ENCODE results near the gene USH1G. TPM values are rescaled to one million over a fixed set of nuclear protein-coding genes. Genes with fewer than 3 reads are reported as not detected.

The USH1G gene
- total RNA-seq, 2 experiments from 2014 or later: not detected

DNA sequence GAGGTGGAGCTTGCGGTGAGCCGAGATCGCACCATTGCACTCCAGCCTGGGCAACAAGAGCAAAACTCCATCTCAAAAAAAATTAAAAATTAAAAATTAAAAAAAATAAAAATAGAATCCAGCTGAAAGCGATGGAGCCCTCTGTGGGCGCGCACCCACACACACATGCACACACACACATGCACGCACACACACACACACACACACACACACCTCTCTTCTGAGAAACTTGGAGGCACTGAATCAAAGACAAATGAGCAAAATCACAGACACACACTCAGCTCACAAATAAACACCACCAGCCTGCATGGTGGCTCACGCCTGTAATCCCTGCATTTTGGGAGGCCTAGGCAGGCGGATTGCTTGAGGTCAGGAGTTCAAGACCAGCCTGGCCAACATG lies 20.0 kb downstream of the USH1G start:
- Mint-ChIP-seq H3K4me3 (no peak overlapping the region), H3K27me3 (peaks cover 12% of the 10 kb centered on the region), H3K9me3 (no peaks in the 10 kb centered on the region), H3K27ac (no peak overlapping the region), H3K36me3 (ENCODE audit: low read depth) (no peaks in the 10 kb centered on the region), H3K4me1 (peaks cover 2% of the 10 kb centered on the region)
- POLR2A ChIA-PET: no interaction called here
- DNase-seq: no peak
- CTCF ChIA-PET: interaction anchor here (1.5 kb wide), 1 partner anchor 59 kb away, joined by 5 read pairs; no protein-coding TSS in a partner anchor

DNA sequence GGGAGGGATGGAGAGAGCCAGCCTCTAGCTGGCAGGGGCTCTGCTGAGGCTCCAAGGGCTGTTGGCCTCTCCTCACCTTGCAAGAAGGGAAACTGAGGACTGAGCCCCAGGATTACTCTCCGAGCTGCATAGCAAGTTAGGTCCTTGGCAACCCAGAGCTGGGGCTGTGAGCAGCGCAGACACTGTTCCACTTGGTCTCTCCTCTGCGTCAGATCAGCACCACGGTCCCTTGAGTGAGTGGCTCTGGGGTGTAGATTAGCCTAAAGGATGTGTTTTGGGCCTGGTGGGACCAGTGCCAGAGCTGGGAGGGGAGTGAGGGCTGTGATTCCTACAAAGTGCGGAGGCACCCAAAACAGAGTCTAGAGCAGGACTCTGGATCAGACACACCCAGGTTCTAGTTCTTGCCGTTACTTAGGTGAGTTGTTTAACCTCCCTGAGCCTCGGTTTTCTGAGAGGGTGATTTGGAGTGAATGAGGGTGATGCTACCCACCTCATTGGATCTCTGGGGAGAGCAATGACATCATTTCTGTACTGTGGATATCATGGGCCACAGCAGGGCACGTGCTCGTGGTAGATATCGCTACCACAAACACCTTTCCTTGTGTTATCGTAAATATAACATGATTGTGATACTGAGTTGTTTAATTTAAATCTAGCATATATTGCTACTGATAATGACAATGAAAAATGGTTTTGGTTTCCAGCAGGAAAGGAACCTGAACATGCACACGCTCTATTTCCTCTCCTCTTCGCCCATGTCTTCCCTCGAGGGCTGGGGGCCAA lies 21.5 kb downstream of the USH1G start:
- Mint-ChIP-seq H3K9me3 (no peaks in the 10 kb centered on the region), H3K4me1 (peaks cover 2% of the 10 kb centered on the region), H3K27ac (no peak overlapping the region), H3K27me3 (peaks cover 19% of the 10 kb centered on the region), H3K4me3 (no peak overlapping the region), H3K36me3 (ENCODE audit: low read depth) (no peaks in the 10 kb centered on the region)
- no peak for DNase-seq
- POLR2A ChIA-PET: no interaction called here
- CTCF ChIA-PET: interaction anchor here (0.7 to 1.5 kb wide), 2 partner anchors 57 to 60 kb away, joined by 3 to 5 read pairs; no protein-coding TSS in a partner anchor

DNA sequence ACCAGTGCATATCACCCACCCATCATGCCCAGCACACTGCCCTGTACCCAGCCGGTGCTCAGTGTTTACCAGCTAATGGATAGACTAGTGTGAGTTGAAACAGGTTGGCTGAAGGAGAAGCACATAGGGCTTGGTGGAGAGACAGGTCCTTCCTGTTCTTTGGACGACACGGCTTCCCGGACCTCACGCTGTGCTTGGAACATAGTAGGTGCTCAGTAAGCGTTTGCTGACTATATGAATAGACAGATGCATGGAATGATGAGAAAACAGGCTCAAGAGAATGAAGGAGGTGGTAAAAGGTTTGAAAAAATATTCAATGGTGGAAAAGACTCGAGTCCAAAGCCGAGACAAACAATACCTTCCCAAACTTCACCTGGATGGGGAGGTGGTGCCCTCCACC lies 22.8 kb downstream of the USH1G start:
- Mint-ChIP-seq H3K4me3 (no peak overlapping the region), H3K27me3 (peaks cover 30% of the 10 kb centered on the region), H3K9me3 (no peaks in the 10 kb centered on the region), H3K4me1 (no peaks in the 10 kb centered on the region), H3K36me3 (ENCODE audit: low read depth) (no peaks in the 10 kb centered on the region), H3K27ac (no peak overlapping the region)
- POLR2A ChIA-PET: no interaction called here
- CTCF ChIA-PET: no interaction called here
- no peak for DNase-seq

DNA sequence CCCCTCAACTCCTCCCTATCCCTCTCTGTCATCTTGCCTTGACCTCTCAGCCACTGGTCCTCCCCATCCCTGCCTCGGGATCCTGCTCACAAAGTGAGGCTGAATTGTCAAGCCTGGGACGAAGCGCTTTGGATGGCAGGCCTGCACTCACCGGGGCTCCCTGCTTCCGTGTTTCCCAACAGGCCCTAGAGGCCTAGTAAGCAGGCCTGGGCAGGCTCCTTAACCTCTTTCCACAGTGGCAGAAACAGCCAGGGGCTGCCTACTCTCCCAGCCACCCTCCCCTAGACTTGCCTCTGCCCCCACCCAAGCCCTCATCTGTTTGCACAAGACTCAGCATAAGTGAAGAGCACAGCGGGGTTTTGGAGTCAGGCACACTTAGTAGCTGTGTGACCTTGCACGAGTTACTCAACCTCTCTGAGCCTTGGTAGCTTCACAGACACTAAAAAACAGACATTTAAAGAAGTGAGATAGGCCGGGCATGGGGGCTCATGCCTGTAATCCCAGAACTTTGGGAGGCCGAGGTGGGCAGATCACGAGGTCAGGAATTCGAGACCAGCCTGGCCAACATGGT lies 24.6 kb downstream of the USH1G start:
- DNase-seq: no peak
- ChIA-PET CTCF (no interaction called here), POLR2A (no interaction called here)
- no peaks in the 10 kb centered on the region for H3K36me3 Mint-ChIP-seq (ENCODE audit: low read depth)
- no peak overlapping the region for H3K27ac Mint-ChIP-seq
- no peaks in the 10 kb centered on the region for H3K9me3 Mint-ChIP-seq
- no peak overlapping the region for H3K4me3 Mint-ChIP-seq
- peaks cover 3% of the 10 kb centered on the region for H3K4me1 Mint-ChIP-seq
- H3K27me3 Mint-ChIP-seq: peaks cover 36% of the 10 kb centered on the region

DNA sequence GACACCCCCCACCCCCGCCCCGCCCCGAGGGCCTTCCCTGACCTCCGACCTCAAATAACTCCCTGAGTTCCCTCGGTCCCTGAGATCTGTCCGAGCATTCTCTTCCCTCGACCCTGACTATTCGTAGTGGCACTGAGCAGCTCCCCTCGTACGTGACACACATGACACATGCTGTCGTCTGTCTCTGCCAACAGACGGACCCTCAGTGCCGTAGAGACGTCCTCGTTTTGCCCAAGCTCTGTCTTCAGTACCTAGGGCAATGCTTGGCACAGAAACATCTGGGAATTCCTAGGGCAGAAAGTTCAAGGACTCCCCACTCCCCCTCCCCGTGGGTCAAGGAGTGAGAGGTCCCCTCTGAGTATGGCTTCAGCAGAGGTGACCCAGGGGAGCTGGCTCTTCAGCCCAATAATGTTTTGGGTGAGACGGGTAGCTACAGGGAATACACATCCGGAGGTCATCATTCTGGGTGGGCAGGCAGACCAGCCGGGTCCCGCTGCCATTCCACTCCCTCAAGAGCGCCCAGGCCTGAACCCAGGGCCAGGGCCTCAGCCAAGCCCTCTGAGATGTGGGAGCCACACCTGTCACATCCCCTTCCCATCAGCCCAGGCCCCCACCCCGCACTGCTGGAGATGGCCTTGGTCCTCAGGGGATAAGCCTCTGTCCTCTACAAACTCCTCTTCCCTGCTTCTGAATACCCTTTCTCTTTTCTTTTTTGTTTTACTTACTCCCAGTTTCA lies 29.0 kb downstream of the USH1G start:
- H3K27ac Mint-ChIP-seq: no peak overlapping the region
- peaks cover 5% of the 10 kb centered on the region for H3K4me1 Mint-ChIP-seq
- H3K9me3 Mint-ChIP-seq: no peaks in the 10 kb centered on the region
- POLR2A ChIA-PET: no interaction called here
- DNase-seq: no peak
- H3K36me3 Mint-ChIP-seq (ENCODE audit: low read depth): no peaks in the 10 kb centered on the region
- CTCF ChIA-PET: interaction anchor here (1.2 to 1.6 kb wide), 3 partner anchors 19 to 65 kb away, joined by 3 to 4 read pairs (median 3); partner anchors contain the start of gene OTOP2
- H3K27me3 Mint-ChIP-seq: peaks cover 50% of the 10 kb centered on the region
- H3K4me3 Mint-ChIP-seq: peak overlapping the region; percentile 40

DNA sequence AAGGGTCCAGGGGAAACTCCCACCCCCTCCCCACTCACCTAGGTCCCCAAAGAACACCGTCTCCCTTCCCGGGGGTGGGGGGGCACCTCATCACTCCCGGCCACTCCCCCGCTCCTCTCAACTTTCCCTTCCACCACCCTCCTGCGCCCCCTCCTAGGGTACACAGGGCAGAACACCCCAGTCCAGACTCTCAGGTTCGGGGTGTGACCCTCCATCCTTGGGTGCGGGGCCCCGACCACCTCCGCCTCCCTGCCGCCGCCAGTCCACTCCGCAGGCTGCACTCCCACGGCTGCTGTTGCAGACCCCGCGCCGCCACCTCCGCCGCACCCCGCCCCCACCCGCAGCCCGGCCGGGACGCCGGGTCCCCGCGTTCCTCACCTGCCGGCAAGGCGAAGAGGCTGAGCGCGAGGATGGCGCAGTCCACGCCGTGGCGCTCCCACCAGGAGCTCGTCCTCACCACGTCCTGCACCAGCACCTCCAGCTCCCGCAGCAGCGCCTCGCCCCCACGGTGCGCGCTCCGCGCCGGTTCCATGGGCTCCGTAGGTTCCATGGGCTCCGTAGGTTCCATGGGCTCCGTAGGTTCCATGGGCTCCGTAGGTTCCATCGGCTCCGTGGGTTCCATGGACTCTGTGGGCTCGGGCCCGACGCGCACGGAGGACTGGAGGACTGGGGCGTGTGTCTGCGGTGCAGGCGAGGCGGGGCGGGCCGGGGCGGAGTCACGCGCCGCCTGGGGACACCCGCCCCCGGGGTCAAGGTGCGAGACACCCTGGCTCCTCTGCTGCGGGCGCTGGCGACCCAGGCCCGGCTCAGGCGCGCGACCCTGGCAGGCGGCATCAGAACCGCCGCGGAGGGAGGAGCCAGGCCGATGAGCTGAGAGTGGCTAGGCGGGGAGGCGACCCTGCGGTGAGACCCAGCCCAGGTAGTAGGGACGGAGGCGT lies 29.8 kb downstream of the USH1G start, which contains the start of gene FADS6:
Gene FADS6 (minus strand): TSS at position 660 of the 938 bp plus-strand sequence. CDS start 38 bp downstream, at position 622.
- Mint-ChIP-seq H3K4me3 (peak within 1 kb of the TSS; percentile 40), H3K27me3 (peaks cover 50% of the 10 kb centered on the region), H3K9me3 (no peaks in the 10 kb centered on the region), H3K36me3 (ENCODE audit: low read depth) (no peaks in the 10 kb centered on the region), H3K27ac (no peak within 1 kb of the TSS), H3K4me1 (peaks cover 5% of the 10 kb centered on the region)
- POLR2A ChIA-PET: no interaction called here
- CTCF ChIA-PET: interaction anchor here (1.2 to 1.6 kb wide), 3 partner anchors 20 to 66 kb away, joined by 3 to 4 read pairs (median 3); partner anchors contain the start of gene OTOP2
- DNase-seq: no peak

DNA sequence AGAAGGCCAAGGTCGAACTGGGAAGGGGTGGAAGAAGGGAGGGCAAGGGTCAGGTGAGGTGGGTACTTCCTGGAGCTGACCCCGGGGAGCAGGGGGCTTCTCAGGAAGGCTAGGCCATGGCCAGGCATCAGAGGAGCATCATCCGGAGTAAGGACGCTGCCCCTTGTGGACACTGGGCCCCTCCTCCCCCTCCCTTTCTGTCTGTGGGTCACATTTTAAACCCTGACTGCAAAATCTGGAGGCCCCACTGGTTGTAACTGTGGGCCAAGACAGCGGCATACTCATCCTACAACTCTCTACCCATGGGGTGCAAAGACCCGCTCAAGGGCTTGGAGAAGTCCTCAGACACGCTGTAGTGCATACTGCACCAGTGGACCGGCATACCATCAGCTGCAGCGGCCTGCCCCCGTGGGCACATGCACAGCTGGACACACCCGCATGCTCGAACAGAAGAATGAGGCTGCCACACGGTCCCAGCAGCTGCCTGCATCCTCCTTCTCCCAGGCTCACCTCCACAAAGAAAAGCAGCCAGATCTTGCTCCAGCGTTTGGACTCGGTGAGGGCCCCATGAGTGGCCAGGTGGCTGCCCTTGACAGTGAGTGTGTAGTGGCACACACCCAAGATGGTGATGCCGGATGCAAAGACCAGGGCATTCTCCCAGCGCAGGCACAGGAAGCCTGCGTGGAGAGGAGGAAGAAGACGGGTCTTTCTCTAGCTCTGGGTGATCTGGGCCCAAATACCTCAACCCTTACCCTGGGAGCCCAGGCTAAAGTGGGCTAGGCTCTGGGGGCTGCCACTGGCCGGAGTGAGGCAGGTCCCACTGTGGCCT lies 30.8 kb downstream of the USH1G start:
- no peaks in the 10 kb centered on the region for H3K9me3 Mint-ChIP-seq
- H3K36me3 Mint-ChIP-seq (ENCODE audit: low read depth): no peaks in the 10 kb centered on the region
- POLR2A ChIA-PET: no interaction called here
- no peak overlapping the region for H3K4me3 Mint-ChIP-seq
- CTCF ChIA-PET: no interaction called here
- peaks cover 5% of the 10 kb centered on the region for H3K4me1 Mint-ChIP-seq
- H3K27me3 Mint-ChIP-seq: peaks cover 46% of the 10 kb centered on the region
- no peak for DNase-seq
- H3K27ac Mint-ChIP-seq: no peak overlapping the region

DNA sequence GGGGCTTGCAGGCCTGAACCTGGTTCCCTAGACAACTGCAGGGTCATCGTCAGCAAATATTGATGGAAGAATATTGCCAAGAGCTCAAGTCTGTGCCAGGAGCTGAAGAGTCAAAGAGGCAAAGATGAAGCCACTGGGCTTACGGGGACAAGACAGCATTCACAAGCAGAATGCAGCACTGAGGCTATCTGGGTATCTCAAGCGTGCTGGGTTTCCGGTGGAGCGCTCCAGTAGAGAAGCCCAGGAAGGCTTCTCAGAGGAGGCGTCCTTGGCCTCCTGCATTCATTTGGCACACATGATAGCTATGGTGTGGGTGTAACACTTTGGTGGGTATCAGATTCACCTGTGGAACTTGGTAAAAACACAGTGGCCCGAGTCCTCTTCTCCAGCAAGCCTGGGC lies 32.5 kb downstream of the USH1G start:
- Mint-ChIP-seq H3K27ac (no peak overlapping the region), H3K4me1 (peaks cover 5% of the 10 kb centered on the region), H3K27me3 (peaks cover 38% of the 10 kb centered on the region), H3K9me3 (no peaks in the 10 kb centered on the region), H3K36me3 (ENCODE audit: low read depth) (no peaks in the 10 kb centered on the region), H3K4me3 (no peak overlapping the region)
- no peak for DNase-seq
- ChIA-PET POLR2A (no interaction called here), CTCF (interaction anchor here (1.0 kb wide), 1 partner anchor 9 kb away, joined by 3 read pairs; no protein-coding TSS in a partner anchor)

DNA sequence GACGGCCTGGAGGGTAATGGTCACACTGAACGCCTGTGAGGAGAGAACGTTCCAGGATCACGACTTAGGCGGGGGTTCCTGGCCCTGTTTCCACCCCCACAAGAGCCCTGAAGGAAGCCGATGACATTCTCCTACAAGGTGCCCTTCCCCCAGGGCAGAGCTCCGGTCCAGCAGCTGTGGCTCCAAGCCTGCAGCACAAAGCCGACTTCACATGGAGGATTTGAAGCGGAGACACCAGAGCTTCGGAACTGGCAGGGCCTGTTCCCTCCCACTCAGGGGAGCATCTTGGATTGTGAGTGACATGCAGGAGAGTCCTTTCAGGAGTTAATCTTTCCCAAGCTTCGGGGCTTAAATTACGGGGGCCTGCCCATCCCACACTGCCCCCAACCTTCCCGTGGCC lies 34.6 kb downstream of the USH1G start:
- Mint-ChIP-seq H3K27ac (no peak overlapping the region), H3K36me3 (ENCODE audit: low read depth) (no peaks in the 10 kb centered on the region), H3K4me1 (peaks cover 2% of the 10 kb centered on the region), H3K27me3 (peaks cover 23% of the 10 kb centered on the region), H3K4me3 (no peak overlapping the region), H3K9me3 (no peaks in the 10 kb centered on the region)
- POLR2A ChIA-PET: no interaction called here
- DNase-seq: no peak
- CTCF ChIA-PET: no interaction called here

DNA sequence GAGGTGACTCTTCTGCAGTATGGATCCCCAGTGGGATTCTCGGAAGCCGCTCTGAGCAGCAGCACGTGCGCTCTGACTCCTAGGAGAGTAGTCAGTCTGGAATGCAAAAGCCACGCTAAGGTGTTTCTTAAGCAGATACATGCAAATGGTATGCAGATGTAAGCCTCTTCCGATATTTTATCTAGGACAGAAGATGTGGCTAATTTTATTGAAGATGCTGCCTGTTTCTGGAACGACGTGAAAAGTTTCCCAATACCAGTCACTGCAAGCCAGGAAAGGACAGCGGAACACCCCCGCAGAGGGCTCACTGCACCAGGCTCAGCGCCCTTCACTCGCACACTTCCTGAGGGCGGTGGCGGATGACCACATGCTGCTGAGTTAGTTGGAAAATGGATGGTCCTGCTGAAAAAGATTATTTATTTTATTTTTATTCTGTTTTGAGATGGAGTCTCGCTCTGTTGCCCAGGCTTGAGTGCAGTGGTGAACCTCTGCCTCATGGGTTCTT lies 39.8 kb downstream of the USH1G start:
- Mint-ChIP-seq H3K27ac (no peak overlapping the region), H3K4me3 (no peak overlapping the region), H3K36me3 (ENCODE audit: low read depth) (no peaks in the 10 kb centered on the region), H3K4me1 (no peaks in the 10 kb centered on the region), H3K27me3 (peaks cover 6% of the 10 kb centered on the region), H3K9me3 (no peaks in the 10 kb centered on the region)
- ChIA-PET POLR2A (no interaction called here), CTCF (no interaction called here)
- no peak for DNase-seq

DNA sequence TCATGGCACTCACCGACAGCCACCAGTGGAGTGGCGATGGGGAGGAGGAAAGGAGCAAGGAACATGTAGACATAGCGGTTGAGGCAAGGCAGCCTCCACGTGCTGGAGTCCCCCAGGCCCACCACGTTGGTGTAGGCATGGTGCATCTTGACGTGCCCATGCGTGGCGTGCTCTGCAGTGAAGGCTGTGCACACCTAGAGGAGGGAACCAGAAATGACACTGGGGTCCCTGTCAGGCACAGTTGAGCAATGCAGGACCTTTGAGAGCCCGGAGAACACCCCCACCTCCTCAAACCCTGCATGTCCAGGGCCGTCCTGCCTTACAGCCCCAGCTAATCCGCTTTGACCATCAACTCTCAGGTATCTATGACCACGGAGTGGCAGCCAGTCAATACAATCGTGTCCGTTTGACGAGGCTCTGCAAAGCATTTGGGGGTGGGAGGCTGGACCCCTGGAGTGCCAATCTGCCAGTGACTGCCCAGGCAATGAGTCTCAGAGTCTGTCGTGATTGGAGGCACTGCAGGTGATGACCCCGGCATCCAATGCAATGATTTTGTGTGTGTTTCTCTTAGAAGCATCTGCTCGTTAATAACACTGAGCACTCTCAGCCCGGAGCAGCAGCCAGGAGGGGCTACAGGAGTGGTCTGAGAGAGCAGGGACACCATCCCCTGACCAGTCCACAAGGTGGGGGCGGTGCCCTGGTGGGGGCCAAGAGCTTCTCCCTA lies 40.4 kb downstream of the USH1G start:
- Mint-ChIP-seq H3K4me1 (no peaks in the 10 kb centered on the region), H3K9me3 (no peaks in the 10 kb centered on the region), H3K27ac (no peak overlapping the region), H3K36me3 (ENCODE audit: low read depth) (no peaks in the 10 kb centered on the region), H3K27me3 (peaks cover 6% of the 10 kb centered on the region), H3K4me3 (no peak overlapping the region)
- ChIA-PET POLR2A (no interaction called here), CTCF (no interaction called here)
- DNase-seq: no peak
